Epithelial cell of proximal tubule (primary cell): ENCODE results near the gene FBXO36. TPM values are rescaled to one million over a fixed set of nuclear protein-coding genes. Genes with fewer than 3 reads are reported as not detected.
"Not testable (repeated sequence)": the region's sequence is repeated elsewhere in the genome, so short reads cannot be mapped to it uniquely, and the experiment has no call there.

Experiments used
- DNase-seq: peaks from one replicate; pipeline ENCODE4 v3.0.0-alpha.2; 2011; ENCODE audit warnings: low read depth
- H3K4me3 ChIP-seq: 2 replicates; pipeline ENCODE4 v1.5.1; 2011; ENCODE audit warnings: low read depth, mild to moderate bottlenecking, low read length
- total RNA-seq: library from RNA; depleted of rRNA; stranded (reverse); fragments of >200 nt; gene quantifications from 2 replicates; pipeline ENCODE4 v1.2.3, GENCODE V29; 2015
- TF ChIP-seq, protein P1 (sequence below): conservative IDR thresholded peaks from 2 replicates; pipeline ENCODE4 v1.5.1; 2012; ENCODE audit warnings: low read depth, mild to moderate bottlenecking, low read length

The FBXO36 gene
- total RNA-seq, 1 donor from 2014 or later: 1.8 TPM

DNA sequence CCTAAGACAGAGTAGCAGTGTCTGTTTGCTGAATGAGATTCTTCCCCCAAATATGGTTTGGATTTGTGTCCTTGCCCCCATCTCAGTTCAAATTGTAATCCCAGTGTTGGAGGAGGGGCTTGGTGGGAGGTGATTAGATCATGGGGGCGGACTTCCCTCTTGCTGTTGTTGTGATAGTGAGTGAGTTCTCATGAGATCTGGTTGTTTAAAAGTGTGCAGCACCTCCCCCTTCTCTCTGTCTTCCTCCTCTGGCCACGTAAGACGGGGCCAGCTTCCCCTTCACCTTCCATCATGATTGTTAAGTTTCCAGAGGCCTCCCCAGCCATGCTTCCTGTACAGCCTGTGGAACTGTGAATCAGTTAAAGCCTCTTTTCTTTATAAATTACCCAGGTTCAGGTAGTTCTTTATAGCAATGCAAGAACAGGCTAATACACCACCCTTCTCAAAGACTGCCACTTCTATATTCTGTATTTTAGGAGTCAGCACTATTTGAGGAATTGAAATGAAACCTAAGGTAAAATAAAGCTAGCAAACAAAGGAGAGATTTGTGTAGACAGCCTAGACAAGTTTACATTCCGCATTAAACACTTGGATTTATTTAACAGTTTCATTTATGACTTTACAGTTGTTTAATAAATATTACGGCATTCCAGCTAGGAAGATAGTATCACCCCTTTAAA, 21.6 kb downstream of the FBXO36 start:
- TF ChIP-seq, protein P1, sequence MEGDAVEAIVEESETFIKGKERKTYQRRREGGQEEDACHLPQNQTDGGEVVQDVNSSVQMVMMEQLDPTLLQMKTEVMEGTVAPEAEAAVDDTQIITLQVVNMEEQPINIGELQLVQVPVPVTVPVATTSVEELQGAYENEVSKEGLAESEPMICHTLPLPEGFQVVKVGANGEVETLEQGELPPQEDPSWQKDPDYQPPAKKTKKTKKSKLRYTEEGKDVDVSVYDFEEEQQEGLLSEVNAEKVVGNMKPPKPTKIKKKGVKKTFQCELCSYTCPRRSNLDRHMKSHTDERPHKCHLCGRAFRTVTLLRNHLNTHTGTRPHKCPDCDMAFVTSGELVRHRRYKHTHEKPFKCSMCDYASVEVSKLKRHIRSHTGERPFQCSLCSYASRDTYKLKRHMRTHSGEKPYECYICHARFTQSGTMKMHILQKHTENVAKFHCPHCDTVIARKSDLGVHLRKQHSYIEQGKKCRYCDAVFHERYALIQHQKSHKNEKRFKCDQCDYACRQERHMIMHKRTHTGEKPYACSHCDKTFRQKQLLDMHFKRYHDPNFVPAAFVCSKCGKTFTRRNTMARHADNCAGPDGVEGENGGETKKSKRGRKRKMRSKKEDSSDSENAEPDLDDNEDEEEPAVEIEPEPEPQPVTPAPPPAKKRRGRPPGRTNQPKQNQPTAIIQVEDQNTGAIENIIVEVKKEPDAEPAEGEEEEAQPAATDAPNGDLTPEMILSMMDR: no peak

DNA sequence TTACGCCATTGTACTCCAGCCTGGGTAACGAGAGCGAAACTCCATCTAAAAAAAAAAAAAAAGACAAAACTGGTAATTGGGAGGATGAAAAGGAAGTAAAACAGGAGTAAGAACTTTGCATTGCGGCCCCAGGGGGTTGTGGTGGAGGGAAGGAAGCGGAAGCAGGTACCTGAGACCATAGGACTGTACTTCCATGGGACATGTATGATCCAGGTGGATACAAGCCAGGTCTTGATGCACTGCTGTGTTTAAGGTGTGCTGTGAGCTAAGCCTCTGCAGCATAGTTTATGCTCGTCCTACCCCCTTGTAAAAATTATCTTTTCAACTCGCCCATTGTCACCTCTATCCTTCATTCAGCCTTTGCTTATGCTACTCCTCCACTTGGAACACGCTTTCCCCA, 23.7 kb downstream of the FBXO36 start:
- no peak overlapping the region for H3K4me3 ChIP-seq
- no peak for DNase-seq
- TF ChIP-seq, protein P1: no peak

More for the DNA sequence above, 21.6 kb downstream of the FBXO36 start:
- no peak overlapping the region for H3K4me3 ChIP-seq
- no peak for DNase-seq

DNA sequence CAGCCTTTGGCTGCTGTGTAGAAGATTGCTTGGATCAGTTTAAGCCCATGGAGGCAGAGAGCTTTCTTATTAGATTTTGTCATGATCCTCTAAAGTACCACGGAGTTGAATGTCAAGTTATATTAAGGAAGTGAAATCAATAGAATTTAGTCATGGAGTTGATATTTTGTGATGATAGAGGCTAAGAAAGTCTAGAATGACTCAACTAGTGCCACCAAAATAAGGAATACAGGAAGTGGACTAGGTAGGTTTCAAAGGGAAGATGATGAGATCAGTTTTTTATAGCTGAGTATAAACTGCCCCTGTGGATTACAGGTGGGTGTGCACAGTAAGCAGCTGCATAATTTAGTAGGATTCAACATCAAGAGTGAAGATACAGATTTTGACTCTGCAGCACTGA, 25.2 kb downstream of the FBXO36 start:
- DNase-seq: no peak
- no peak overlapping the region for H3K4me3 ChIP-seq
- TF ChIP-seq, protein P1: no peak

DNA sequence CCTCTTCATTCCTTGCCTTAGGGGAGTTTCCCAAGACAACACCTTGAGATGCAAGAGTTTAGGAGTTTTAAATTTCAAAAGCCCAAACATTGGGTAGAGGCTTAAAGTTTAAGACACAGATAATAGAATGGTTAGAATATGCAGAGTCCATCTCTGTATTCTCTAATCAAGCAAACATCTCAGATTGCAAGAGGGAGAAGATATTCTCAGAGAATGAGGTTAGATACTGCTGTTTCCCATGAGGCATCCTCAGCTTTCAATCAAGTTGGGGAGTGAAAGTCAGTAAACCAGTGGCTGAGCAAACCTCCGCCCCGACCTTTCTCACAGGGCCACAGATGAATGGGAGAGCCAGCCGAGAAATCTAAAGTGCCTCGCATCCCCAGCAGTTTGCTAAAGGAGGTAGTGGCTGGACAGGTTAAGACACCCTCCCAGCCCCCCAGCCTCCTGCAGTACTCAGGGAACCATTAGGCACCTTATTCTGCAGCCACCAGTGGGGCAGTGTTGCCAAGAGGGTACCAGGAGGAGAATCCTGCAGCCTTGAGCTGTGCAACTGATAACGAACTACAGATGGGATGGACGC, 30.0 kb downstream of the FBXO36 start:
- no peak for DNase-seq
- H3K4me3 ChIP-seq: no peak overlapping the region
- TF ChIP-seq, protein P1: no peak

DNA sequence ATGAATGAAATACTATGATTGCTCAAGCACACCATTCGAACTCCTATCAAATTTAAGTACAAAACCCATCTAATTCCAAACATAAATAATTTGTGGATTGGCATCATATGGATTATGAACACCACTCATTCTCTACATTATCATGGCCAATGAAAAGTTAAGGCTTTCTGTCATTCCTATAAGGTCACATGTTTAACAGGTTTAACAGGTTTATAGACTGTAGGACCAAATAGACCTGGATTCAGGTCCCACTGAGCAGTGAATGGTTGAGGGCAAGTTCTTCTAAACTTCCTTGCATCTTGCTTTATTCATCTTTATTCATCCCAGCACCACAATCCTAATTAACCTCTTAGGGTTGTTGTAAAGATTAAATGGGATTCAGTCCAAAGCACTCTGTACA, 33.4 kb downstream of the FBXO36 start:
- no peak for DNase-seq
- H3K4me3 ChIP-seq: no peak overlapping the region
- TF ChIP-seq, protein P1: no peak

DNA sequence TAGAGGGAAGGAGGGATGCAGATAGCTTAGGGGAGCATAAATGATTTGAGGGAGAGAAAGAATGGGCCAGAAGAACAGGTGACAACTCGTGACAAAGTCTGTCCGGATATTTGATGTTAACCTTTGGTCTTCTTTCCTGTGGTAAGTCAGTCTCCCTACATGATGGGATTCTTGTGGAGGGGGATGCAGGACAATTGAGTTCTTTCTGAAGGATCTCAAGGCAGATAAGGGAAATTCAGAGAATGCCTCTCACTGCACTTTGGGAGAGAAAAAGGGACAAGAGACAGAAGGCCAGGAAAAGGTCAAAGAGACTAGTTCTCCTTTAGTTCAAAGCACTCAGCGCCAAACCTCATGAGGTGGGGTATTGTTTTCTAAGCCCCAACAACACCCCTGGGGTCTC, 34.2 kb downstream of the FBXO36 start:
- DNase-seq: no peak
- TF ChIP-seq, protein P1: no peak
- no peak overlapping the region for H3K4me3 ChIP-seq

DNA sequence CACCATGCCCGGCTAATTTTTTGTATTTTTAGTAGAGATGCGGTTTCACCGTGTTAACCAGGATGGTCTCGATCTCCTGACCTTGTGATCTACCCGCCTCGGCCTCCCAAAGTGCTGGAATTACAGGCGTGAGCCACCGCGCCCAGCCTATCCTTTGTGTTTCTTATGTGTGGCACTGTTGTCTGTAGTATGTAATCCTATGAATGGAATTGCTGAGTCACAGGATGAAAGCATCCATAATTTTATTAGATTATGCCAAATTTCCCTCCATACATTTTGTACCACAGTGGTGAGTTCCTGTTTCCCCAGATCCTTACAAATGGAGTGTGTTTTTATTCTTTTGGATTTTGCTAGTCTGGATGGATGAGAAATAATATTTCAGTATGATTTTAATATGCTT, 41.3 kb downstream of the FBXO36 start:
- H3K4me3 ChIP-seq, DNase-seq: not testable (repeated sequence)
